H1 (cell line): ENCODE results near the gene ZNF813. TPM values are rescaled to one million over a fixed set of nuclear protein-coding genes. Genes with fewer than 3 reads are reported as not detected.

Source experiments
- ASH2L ChIP-seq: fragments of 200-600, 300-600 bp; sonication (generic); IDR thresholded peaks from one replicate; pipeline ENCODE4 v1.7.1; 2017; ENCODE audit warnings: low read length
- BCL11A ChIP-seq, 2 experiments: IDR thresholded peaks; one replicate each; pipeline ENCODE4 v1.6.1; 2011; ENCODE audit warnings: low read depth in 2 of 2, low read length in 2 of 2, mild to moderate bottlenecking in 2 of 2
- BRCA1 ChIP-seq: IDR thresholded peaks from 2 replicates; pipeline ENCODE4 v1.6.1; 2012; ENCODE audit warnings: low read depth, low read length, improper control_type of control experiment
- CBX8 ChIP-seq: fragments of 300-800, 300-1000 bp; sonication (generic); IDR thresholded peaks from 2 replicates; pipeline ENCODE4 v1.7.1; 2016; ENCODE audit warnings: low read depth, low read length, borderline replicate concordance
- CEBPB ChIP-seq: IDR thresholded peaks from 2 replicates; pipeline ENCODE4 v1.6.1; 2012; ENCODE audit warnings: low read depth, low read length
- EP300 ChIP-seq, 2 experiments: IDR thresholded peaks; 1 replicate in 1 of 2; 2 replicates in 1 of 2; pipeline ENCODE4 v1.6.1; 2011 to 2012; ENCODE audit warnings: low read depth in 2 of 2, low read length in 2 of 2, mild to moderate bottlenecking in 2 of 2, borderline replicate concordance in 1 of 2, inconsistent platforms in 1 of 2, moderate library complexity in 1 of 2
- EZH2 ChIP-seq: fragments of 200-600 bp; sonication (generic); IDR thresholded peaks from 2 replicates; pipeline ENCODE4 v1.7.1; 2012; ENCODE audit warnings: low read depth, mild to moderate bottlenecking, moderate library complexity, low read length, inconsistent platforms; ENCODE audit not compliant: severe bottlenecking
- FOSL1 ChIP-seq: IDR thresholded peaks from 2 replicates; pipeline ENCODE4 v1.6.1; 2011; ENCODE audit warnings: mild to moderate bottlenecking, low read depth, low read length, moderate library complexity; ENCODE audit not compliant: insufficient read depth
- HDAC6 ChIP-seq: IDR thresholded peaks from one replicate; pipeline ENCODE4 v1.7.1; 2012; ENCODE audit warnings: low read depth, mild to moderate bottlenecking, inconsistent platforms, low read length, moderate library complexity
- KDM4A ChIP-seq: IDR thresholded peaks from one replicate; pipeline ENCODE4 v1.7.1; 2012; ENCODE audit warnings: low read depth, mild to moderate bottlenecking, moderate library complexity, low read length, inconsistent platforms; ENCODE audit not compliant: severe bottlenecking
- NANOG ChIP-seq: IDR thresholded peaks from 2 replicates; pipeline ENCODE4 v1.6.1; 2011; ENCODE audit warnings: low read length, low read depth, mild to moderate bottlenecking, inconsistent platforms; ENCODE audit not compliant: insufficient read depth, poor library complexity, severe bottlenecking
- PHF8 ChIP-seq: fragments of 200-600 bp; sonication (generic); conservative IDR thresholded peaks from 2 replicates; pipeline ENCODE4 v1.7.1; 2012; ENCODE audit warnings: low read depth, mild to moderate bottlenecking, inconsistent platforms, low read length, moderate library complexity
- RFX5 ChIP-seq: IDR thresholded peaks from 2 replicates; pipeline ENCODE4 v1.6.1; 2011; ENCODE audit warnings: low read depth, low read length, improper control_type of control experiment, borderline replicate concordance
- SAP30 ChIP-seq: fragments of 300-600 bp; sonication (generic); IDR thresholded peaks from 2 replicates; pipeline ENCODE4 v1.7.1; 2012; ENCODE audit warnings: low read length, moderate library complexity, mild to moderate bottlenecking, inconsistent platforms; ENCODE audit not compliant: insufficient read depth, insufficient replicate concordance
- SUZ12 ChIP-seq: fragments of 200-600 bp; sonication (generic); IDR thresholded peaks from 2 replicates; pipeline ENCODE4 v1.6.1; 2012; ENCODE audit warnings: mild to moderate bottlenecking, inconsistent platforms, low read length, moderate library complexity, mixed read lengths
- TAF1 ChIP-seq: IDR thresholded peaks from 2 replicates; pipeline ENCODE4 v1.6.1; 2011; ENCODE audit warnings: mild to moderate bottlenecking, low read depth, low read length
- YY1 ChIP-seq: IDR thresholded peaks from 2 replicates; pipeline ENCODE4 v1.6.1; 2011; ENCODE audit warnings: low read depth, mild to moderate bottlenecking, low read length
- polyA plus RNA-seq, 7 experiments: library from polyadenylated mRNA; depleted of rRNA in 3 of 7; stranded (reverse) in 5 of 7; unstranded in 2 of 7; fragments of >200 nt in 5 of 7; fragments of 200-250 nt in 2 of 7; gene quantifications; 1 replicate in 5 of 7; 2 replicates in 1 of 7; 4 replicates in 1 of 7; pipeline versions ENCODE4 v1.2.1 to v1.2.3, GENCODE V29; 2011 to 2013; ENCODE audit warnings: missing spikeins in 2 of 7, mixed read lengths in 2 of 7
- total RNA-seq: library from RNA; stranded (reverse); fragmentation: NEBNext Ultra II Directional; extraction: Animal tissue kit (Norgen Biotek cat#: 25700); gene quantifications from 2 replicates; pipeline ENCODE4 v1.2.1, GENCODE V29; 2021
- TF ChIP-seq, protein P1 (sequence below): IDR thresholded peaks from 2 replicates; pipeline ENCODE4 v1.6.1; 2012; ENCODE audit warnings: low read length, inconsistent platforms

ZNF813 gene
- total and polyA plus RNA-seq, 2 of the 8 experiments (the other 6 are each of a cell fraction or from before 2014, with no cell fraction given): 2.9 to 22.1 TPM

DNA sequence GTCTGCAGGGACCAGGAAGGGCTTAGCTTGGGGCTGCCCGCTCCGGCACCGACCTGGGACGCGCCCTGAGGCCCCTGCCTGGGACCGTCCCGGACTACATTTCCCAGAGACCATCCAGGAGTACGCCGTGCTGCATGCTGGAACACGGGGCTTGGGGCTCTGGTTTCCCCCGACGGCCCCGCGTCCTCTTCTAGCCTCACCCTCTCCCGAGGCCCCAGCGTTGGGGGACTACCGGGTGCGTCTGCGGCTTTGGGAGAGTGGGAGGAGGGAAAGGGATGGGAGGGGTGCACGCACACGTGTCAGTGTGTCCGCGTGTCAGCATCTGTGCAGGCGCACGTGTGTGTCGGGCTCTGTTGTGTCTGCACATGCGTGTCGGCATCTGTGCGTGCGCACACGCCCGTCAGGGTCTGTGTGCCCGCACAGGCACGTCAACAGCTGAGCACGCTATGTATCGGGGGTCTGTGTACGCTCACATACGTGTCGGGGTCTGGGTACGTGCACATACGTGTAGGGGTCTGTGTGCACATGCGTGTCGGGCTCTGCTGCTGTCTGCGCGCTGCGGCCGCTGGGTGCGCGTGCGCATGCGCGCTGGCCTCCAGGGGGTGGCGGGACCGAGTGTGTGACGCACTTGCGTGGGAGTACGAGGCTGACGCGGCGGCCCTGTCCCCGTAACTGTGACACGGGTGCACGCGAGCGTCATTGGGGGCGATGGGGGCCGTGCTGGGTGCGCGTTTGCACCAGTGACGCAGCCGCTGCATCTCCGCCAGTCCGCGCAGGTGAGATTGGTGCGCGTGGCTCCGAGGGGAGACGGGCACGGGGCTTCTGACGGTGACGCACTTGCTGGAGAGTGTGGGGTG is 70.2 kb downstream of the ZNF813 start, which contains the start of gene ZNF331 (continued):
- TF ChIP-seq SAP30 (no peak), EZH2 (no peak), NANOG (no peak), BCL11A (IDR thresholded peaks at IDR 0.05; ENCODE audit: low read depth in 2 of 2, low read length in 2 of 2) (no peak), CEBPB (no peak), EP300 (IDR thresholded peaks at IDR 0.05; ENCODE audit: borderline replicate concordance in 1 of 2, low read depth in 2 of 2, low read length in 2 of 2) (no peak), PHF8 (peak; percentile 54), CBX8 (no peak), RFX5 (no peak), BRCA1 (no peak), KDM4A (peak; percentile 68), HDAC6 (no peak), ASH2L (no peak), YY1 (no peak), FOSL1 (no peak), TAF1 (peak; percentile 42; the same call in 1 of the 2 replicates), SUZ12 (no peak; the same call in 1 of the 2 replicates)
- TF ChIP-seq, protein P1, sequence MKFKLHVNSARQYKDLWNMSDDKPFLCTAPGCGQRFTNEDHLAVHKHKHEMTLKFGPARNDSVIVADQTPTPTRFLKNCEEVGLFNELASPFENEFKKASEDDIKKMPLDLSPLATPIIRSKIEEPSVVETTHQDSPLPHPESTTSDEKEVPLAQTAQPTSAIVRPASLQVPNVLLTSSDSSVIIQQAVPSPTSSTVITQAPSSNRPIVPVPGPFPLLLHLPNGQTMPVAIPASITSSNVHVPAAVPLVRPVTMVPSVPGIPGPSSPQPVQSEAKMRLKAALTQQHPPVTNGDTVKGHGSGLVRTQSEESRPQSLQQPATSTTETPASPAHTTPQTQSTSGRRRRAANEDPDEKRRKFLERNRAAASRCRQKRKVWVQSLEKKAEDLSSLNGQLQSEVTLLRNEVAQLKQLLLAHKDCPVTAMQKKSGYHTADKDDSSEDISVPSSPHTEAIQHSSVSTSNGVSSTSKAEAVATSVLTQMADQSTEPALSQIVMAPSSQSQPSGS: no peak
